Superior temporal gyrus (tissue), 1 donor: Measurements from ENCODE around the gene RAPGEF1.
"Not testable (repeated sequence)": the region's sequence is repeated elsewhere in the genome, so short reads cannot be mapped to it uniquely, and the experiment has no call there.

Experiments
- DNase-seq: peaks from one replicate; pipeline ENCODE4 v3.0.0-alpha.2; 2016; ENCODE audit errors: extremely low spot score

Gene RAPGEF1

GRCh38 chr9:131739959-131740648 lies at the start of gene RAPGEF1:
Gene RAPGEF1 (minus strand): TSS chr9:131740076. CDS start chr9:131739830, 246 bp downstream.
- no peak for DNase-seq

GRCh38 chr9:131788851-131789250 lies 49.0 kb upstream of the RAPGEF1 start:
- DNase-seq: no peak

GRCh38 chr9:131787838-131788237 lies 48.0 kb upstream of the RAPGEF1 start:
- no peak for DNase-seq

GRCh38 chr9:131784748-131785501 lies 45.0 kb upstream of the RAPGEF1 start:
- no peak for DNase-seq

- no peak for DNase-seq
These were observed 41.2 kb upstream of the RAPGEF1 start for GRCh38 chr9:131781069-131781468.

GRCh38 chr9:131776473-131776872 lies 36.6 kb upstream of the RAPGEF1 start:
- no peak for DNase-seq

GRCh38 chr9:131776036-131776435 lies 36.2 kb upstream of the RAPGEF1 start:
- no peak for DNase-seq

- DNase-seq: no peak
These were observed 34.8 kb upstream of the RAPGEF1 start for GRCh38 chr9:131774636-131775035.

- DNase-seq: peak; percentile 38
These were observed 34.1 kb upstream of the RAPGEF1 start for GRCh38 chr9:131773911-131774379.

- DNase-seq: no peak
These were observed 33.1 kb upstream of the RAPGEF1 start for GRCh38 chr9:131772940-131773339.

- DNase-seq: no peak
These were observed 31.8 kb upstream of the RAPGEF1 start for GRCh38 chr9:131771646-131772045.

- no peak for DNase-seq
These were observed 29.5 kb upstream of the RAPGEF1 start for GRCh38 chr9:131769361-131769760.

GRCh38 chr9:131764568-131764967 lies 24.7 kb upstream of the RAPGEF1 start:
- DNase-seq: no peak

GRCh38 chr9:131762356-131762932 lies 22.6 kb upstream of the RAPGEF1 start:
- peak; percentile 76 for DNase-seq

GRCh38 chr9:131759017-131759647 lies 19.3 kb upstream of the RAPGEF1 start:
- DNase-seq: no peak

- no peak for DNase-seq
These were observed 17.7 kb upstream of the RAPGEF1 start for GRCh38 chr9:131757549-131757948.

- DNase-seq: peak; percentile 88
These were observed 15.8 kb upstream of the RAPGEF1 start for GRCh38 chr9:131755541-131756198.

GRCh38 chr9:131754846-131755245 lies 15.0 kb upstream of the RAPGEF1 start:
- DNase-seq: no peak

- not testable (repeated sequence) for DNase-seq
These were observed 13.9 kb upstream of the RAPGEF1 start for GRCh38 chr9:131753751-131754150.

- DNase-seq: no peak
These were observed 12.5 kb upstream of the RAPGEF1 start for GRCh38 chr9:131752231-131752884.

- DNase-seq: no peak
These were observed 8.6 kb upstream of the RAPGEF1 start for GRCh38 chr9:131748411-131748955.
